ENCODE measurements around the gene CHML.

GRCh38 chr1:241639623-241640148 lies 483 bp downstream of the CHML start:
- no peak for TF ChIP-seq POLR2AphosphoS5 (IDR thresholded peaks at IDR 0.05)
- TF ChIP-seq, protein P1, sequence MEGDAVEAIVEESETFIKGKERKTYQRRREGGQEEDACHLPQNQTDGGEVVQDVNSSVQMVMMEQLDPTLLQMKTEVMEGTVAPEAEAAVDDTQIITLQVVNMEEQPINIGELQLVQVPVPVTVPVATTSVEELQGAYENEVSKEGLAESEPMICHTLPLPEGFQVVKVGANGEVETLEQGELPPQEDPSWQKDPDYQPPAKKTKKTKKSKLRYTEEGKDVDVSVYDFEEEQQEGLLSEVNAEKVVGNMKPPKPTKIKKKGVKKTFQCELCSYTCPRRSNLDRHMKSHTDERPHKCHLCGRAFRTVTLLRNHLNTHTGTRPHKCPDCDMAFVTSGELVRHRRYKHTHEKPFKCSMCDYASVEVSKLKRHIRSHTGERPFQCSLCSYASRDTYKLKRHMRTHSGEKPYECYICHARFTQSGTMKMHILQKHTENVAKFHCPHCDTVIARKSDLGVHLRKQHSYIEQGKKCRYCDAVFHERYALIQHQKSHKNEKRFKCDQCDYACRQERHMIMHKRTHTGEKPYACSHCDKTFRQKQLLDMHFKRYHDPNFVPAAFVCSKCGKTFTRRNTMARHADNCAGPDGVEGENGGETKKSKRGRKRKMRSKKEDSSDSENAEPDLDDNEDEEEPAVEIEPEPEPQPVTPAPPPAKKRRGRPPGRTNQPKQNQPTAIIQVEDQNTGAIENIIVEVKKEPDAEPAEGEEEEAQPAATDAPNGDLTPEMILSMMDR (IDR thresholded peaks at IDR 0.05) = no peak
